ENCODE results near the gene KIAA2012.

KIAA2012 gene

GRCh38 chr2:202072737-202073401 is at the start of gene KIAA2012:
Gene KIAA2012, plus strand, starts transcription at chr2:202073255. Its CDS starts 373 bp downstream, at chr2:202073628.
- TF ChIP-seq CTCF (conservative IDR thresholded peaks at IDR 0.05; ENCODE audit: low read depth, low read length) = no peak
- DNase-seq (ENCODE audit: low read depth) = no peak
- no peak within 1 kb of the TSS for H3K4me3 ChIP-seq (ENCODE audit: low read depth, low read length)

GRCh38 chr2:202023904-202024266 is 49.2 kb upstream of the KIAA2012 start:
- no peak for DNase-seq (ENCODE audit: low read depth)
- TF ChIP-seq CTCF (conservative IDR thresholded peaks at IDR 0.05; ENCODE audit: low read depth, low read length) = no peak
- H3K4me3 ChIP-seq (ENCODE audit: low read depth, low read length) = no peak overlapping the region

GRCh38 chr2:202024871-202025270 is 48.2 kb upstream of the KIAA2012 start:
- no peak for TF ChIP-seq CTCF (conservative IDR thresholded peaks at IDR 0.05; ENCODE audit: low read depth, low read length)
- DNase-seq (ENCODE audit: low read depth) = no peak
- no peak overlapping the region for H3K4me3 ChIP-seq (ENCODE audit: low read depth, low read length)

GRCh38 chr2:202025816-202026215 is 47.2 kb upstream of the KIAA2012 start:
- DNase-seq (ENCODE audit: low read depth) = peak; percentile 21
- H3K4me3 ChIP-seq (ENCODE audit: low read depth, low read length) = no peak overlapping the region
- no peak for TF ChIP-seq CTCF (conservative IDR thresholded peaks at IDR 0.05; ENCODE audit: low read depth, low read length)

GRCh38 chr2:202026507-202026906 is 46.5 kb upstream of the KIAA2012 start:
- no peak for DNase-seq (ENCODE audit: low read depth)

GRCh38 chr2:202030691-202031090 is 42.4 kb upstream of the KIAA2012 start:
- no peak for TF ChIP-seq CTCF (conservative IDR thresholded peaks at IDR 0.05; ENCODE audit: low read depth, low read length)
- no peak for DNase-seq (ENCODE audit: low read depth)
- no peak overlapping the region for H3K4me3 ChIP-seq (ENCODE audit: low read depth, low read length)

More at GRCh38 chr2:202026507-202026906, 46.5 kb upstream of the KIAA2012 start:
- H3K4me3 ChIP-seq (ENCODE audit: low read depth, low read length) = no peak overlapping the region
- TF ChIP-seq CTCF (conservative IDR thresholded peaks at IDR 0.05; ENCODE audit: low read depth, low read length) = no peak

- no peak for TF ChIP-seq CTCF (conservative IDR thresholded peaks at IDR 0.05; ENCODE audit: low read depth, low read length)
- H3K4me3 ChIP-seq (ENCODE audit: low read depth, low read length) = no peak overlapping the region
- DNase-seq (ENCODE audit: low read depth) = no peak
Measured at GRCh38 chr2:202031246-202031951, 41.7 kb upstream of the KIAA2012 start.
